ENCODE data around the gene ORAI2.
A peak's percentile ranks its signal among the peaks of the same experiment; 100 is the strongest.

Gene ORAI2

GRCh38 chr7:102460467-102460866, 27.1 kb downstream of the ORAI2 start:
- H3K9ac ChIP-seq (ENCODE audit: low read length), result no peak overlapping the region

DNA sequence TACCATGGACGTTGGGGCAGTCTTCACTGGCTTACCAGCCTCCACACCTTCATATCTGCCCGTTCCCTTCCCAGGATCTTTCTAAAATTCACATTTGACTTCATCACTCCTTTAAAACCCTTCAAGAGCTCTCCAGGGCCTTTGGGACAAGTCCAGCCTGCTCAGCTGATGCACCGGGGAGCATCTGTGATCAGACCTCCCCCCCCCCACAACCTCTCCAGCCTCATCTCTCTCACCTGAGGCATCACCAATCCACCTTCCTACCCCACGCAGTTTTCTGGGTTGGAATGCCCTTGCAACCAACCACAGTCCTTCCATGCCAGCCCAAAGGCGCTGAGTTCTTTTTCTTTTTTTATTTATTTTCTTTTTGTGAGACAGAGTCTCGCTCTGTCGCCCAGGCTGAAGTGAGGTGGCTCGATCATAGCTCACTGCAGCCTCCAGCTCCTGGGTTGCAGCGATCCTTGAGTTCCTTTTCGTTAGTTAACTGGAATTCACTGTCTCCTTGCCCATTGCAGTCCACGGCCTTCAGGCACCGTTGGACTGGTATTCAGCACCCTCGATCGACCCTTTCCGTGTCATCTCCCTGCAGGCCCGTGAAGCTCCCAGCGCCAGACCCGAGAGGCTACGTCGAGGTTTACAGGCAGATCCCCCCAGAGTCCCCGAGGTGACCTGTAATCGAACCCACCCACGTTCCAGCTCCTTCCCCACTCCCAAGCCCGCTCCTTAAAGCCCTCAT, 30.6 kb downstream of the ORAI2 start:
- peak overlapping the region; percentile 95 for H3K9ac ChIP-seq (ENCODE audit: low read length)
- peaks cover 33% of the 10 kb centered on the region for H3K4me1 ChIP-seq (ENCODE audit: insufficient read depth, low read length, severe bottlenecking)

More at GRCh38 chr7:102460467-102460866, 27.1 kb downstream of the ORAI2 start:
- Histone ChIP-seq H3K4me1 (ENCODE audit: insufficient read depth, low read length, severe bottlenecking) (peaks cover 12% of the 10 kb centered on the region), H3K27ac (ENCODE audit: low read depth, low read length, poor library complexity, severe bottlenecking) (no peak overlapping the region), H3K79me2 (ENCODE audit: insufficient read depth, low read length) (peaks cover 12% of the 10 kb centered on the region), H3K36me3 (ENCODE audit: insufficient read depth, low read length) (peaks cover 35% of the 10 kb centered on the region), H3K4me3 (ENCODE audit: low read depth, low read length, poor library complexity, severe bottlenecking) (no peak overlapping the region), H3K9me3 (ENCODE audit: low read length) (no peaks in the 10 kb centered on the region), H3K27me3 (ENCODE audit: insufficient read depth, low read length) (no peaks in the 10 kb centered on the region), H3K9me2 (ENCODE audit: low read depth, low read length) (no peaks in the 10 kb centered on the region), H3F3A (ENCODE audit: insufficient read depth, low read length) (no peaks in the 10 kb centered on the region), H4K20me1 (ENCODE audit: insufficient read depth, low read length) (no peaks in the 10 kb centered on the region), H3K4me2 (ENCODE audit: low read length) (no peak overlapping the region), H2AFZ (ENCODE audit: low read length) (no peak overlapping the region)
- TF ChIP-seq CTCF (IDR thresholded peaks at IDR 0.05; ENCODE audit: low read length) (no peak), EZH2 (IDR thresholded peaks at IDR 0.05; ENCODE audit: borderline replicate concordance, low read length) (no peak)

DNA sequence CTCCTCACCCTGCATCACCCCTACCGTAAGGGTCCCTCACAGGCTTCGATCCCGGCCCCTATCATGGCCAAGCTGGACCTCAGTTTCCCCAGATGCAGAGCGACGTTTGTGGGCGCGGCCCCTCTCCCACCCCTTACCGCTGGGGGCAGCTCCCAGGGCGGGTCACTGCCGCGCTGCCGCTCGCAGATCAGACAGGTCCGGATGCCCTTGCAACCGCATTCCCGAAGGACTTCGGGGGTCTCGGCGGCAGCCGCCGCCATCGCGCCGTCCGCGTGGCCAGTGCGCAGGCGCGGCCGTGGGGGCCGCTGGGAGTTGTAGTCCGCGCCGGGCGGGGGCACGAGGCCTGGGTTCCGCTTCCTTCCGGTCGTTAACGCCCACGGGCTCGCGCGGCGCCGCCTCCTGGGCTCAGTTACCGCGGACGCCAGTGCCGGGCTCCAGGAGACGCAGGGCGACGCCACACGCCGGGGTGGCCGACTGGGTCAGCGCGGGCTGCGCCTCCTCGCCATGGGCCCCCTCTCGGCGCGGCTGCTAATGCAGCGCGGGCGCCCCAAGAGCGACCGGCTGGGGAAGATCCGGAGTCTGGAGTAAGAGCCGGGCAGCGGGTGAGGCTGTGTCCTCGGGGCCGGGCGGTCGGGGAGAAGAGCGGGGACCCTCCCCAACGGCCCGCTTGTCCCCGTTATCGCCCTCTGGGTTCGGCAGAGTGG, 31.4 kb downstream of the ORAI2 start, which contains the start of the genes ALKBH4 and LRWD1:
TSS of gene ALKBH4 (minus strand) at position 287 of the 704 bp plus-strand sequence. CDS start at position 260, 27 bp downstream.
TSS of gene LRWD1 (plus strand) at position 408 of the 704 bp plus-strand sequence. CDS start at position 505, 97 bp downstream.
- Histone ChIP-seq H3K4me1 (ENCODE audit: insufficient read depth, low read length, severe bottlenecking) (peaks cover 33% of the 10 kb centered on the region), H3K9me2 (ENCODE audit: low read depth, low read length) (no peaks in the 10 kb centered on the region), H4K20me1 (ENCODE audit: insufficient read depth, low read length) (no peaks in the 10 kb centered on the region), H3K27ac (ENCODE audit: low read depth, low read length, poor library complexity, severe bottlenecking) (peak within 1 kb of the TSS; percentile 65), H3F3A (ENCODE audit: insufficient read depth, low read length) (no peaks in the 10 kb centered on the region), H3K79me2 (ENCODE audit: insufficient read depth, low read length) (peaks cover 12% of the 10 kb centered on the region), H3K36me3 (ENCODE audit: insufficient read depth, low read length) (peaks cover 24% of the 10 kb centered on the region; the same call in 1 of the 2 replicates), H2AFZ (ENCODE audit: low read length) (0 out of 2 replicates have a peak within 1 kb of the TSS, but pooled peaks have one; percentile 51), H3K9ac (ENCODE audit: low read length) (peak within 1 kb of the TSS; percentile 95), H3K4me3 (ENCODE audit: low read depth, low read length, poor library complexity, severe bottlenecking) (peak within 1 kb of the TSS; percentile 90), H3K4me2 (ENCODE audit: low read length) (peak within 1 kb of the TSS; percentile 83), H3K9me3 (ENCODE audit: low read length) (no peaks in the 10 kb centered on the region), H3K27me3 (ENCODE audit: insufficient read depth, low read length) (no peaks in the 10 kb centered on the region)
- TF ChIP-seq EZH2 (IDR thresholded peaks at IDR 0.05; ENCODE audit: borderline replicate concordance, low read length) (no peak), CTCF (IDR thresholded peaks at IDR 0.05; ENCODE audit: low read length) (no peak)

More for the DNA sequence above, 30.6 kb downstream of the ORAI2 start:
- Histone ChIP-seq H3K36me3 (ENCODE audit: insufficient read depth, low read length) (peaks cover 23% of the 10 kb centered on the region; the same call in 1 of the 2 replicates), H3K4me3 (ENCODE audit: low read depth, low read length, poor library complexity, severe bottlenecking) (peak overlapping the region; percentile 90), H3K9me2 (ENCODE audit: low read depth, low read length) (no peaks in the 10 kb centered on the region), H2AFZ (ENCODE audit: low read length) (0 out of 2 replicates have a peak overlapping the region, but pooled peaks have one; percentile 51), H3F3A (ENCODE audit: insufficient read depth, low read length) (no peaks in the 10 kb centered on the region), H4K20me1 (ENCODE audit: insufficient read depth, low read length) (no peaks in the 10 kb centered on the region), H3K79me2 (ENCODE audit: insufficient read depth, low read length) (peaks cover 12% of the 10 kb centered on the region), H3K27me3 (ENCODE audit: insufficient read depth, low read length) (no peaks in the 10 kb centered on the region), H3K4me2 (ENCODE audit: low read length) (peak overlapping the region; percentile 83), H3K27ac (ENCODE audit: low read depth, low read length, poor library complexity, severe bottlenecking) (peak overlapping the region; percentile 25), H3K9me3 (ENCODE audit: low read length) (no peaks in the 10 kb centered on the region)
- no peak for TF ChIP-seq EZH2 (IDR thresholded peaks at IDR 0.05; ENCODE audit: borderline replicate concordance, low read length)
- TF ChIP-seq CTCF (IDR thresholded peaks at IDR 0.05; ENCODE audit: low read length), result no peak

All from OCI-LY1 (cell line).